Bronchial epithelial cell (primary cell): ENCODE data around the gene OLFM2. TPM values are rescaled to one million over a fixed set of nuclear protein-coding genes. Genes with fewer than 3 reads are reported as not detected.
A peak's percentile ranks its signal among the peaks of the same experiment; 100 is the strongest.

Experiments used
- DNase-seq: peaks from one replicate; pipeline ENCODE4 v3.0.0-alpha.2; 2010; ENCODE audit warnings: low read depth
- FAIRE-seq: peaks from 2 replicates; lab custom pipeline; 2011; peaks lifted over from hg19 to GRCh38; lab: Jason Lieb, UNC
- H3K27me3 ChIP-seq: 2 replicates; pipeline ENCODE4 v1.5.1; 2011; ENCODE audit warnings: low read length; ENCODE audit not compliant: control insufficient read depth, insufficient read depth
- H3K36me3 ChIP-seq: 2 replicates; pipeline ENCODE4 v1.5.1; 2011; ENCODE audit warnings: low read length; ENCODE audit not compliant: control insufficient read depth, insufficient read depth
- H3K4me3 ChIP-seq: 2 replicates; pipeline ENCODE4 v1.5.1; 2011; ENCODE audit warnings: mild to moderate bottlenecking, low read depth, low read length, control low read depth
- CTCF ChIP-seq: IDR thresholded peaks from 2 replicates; pipeline ENCODE4 v1.5.1; 2011; ENCODE audit warnings: mild to moderate bottlenecking, moderate library complexity, low read length, control low read depth, inconsistent platforms; ENCODE audit not compliant: insufficient read depth, severe bottlenecking
- total RNA-seq: library from RNA; depleted of rRNA; stranded (reverse); fragments of >200 nt; gene quantifications from 2 replicates; pipeline ENCODE4 v1.2.1, GENCODE V29; 2014

Gene OLFM2
- total RNA-seq, 1 donor from 2014 or later, result under 0.01 TPM

GRCh38 chr19:9883231-9883758, 53.0 kb downstream of the OLFM2 start:
- Histone ChIP-seq H3K4me3 (no peak overlapping the region), H3K27me3 (no peaks in the 10 kb centered on the region)
- peak; percentile 46 for DNase-seq

GRCh38 chr19:9881720-9882119, 54.6 kb downstream of the OLFM2 start:
- TF ChIP-seq CTCF, result no peak
- FAIRE-seq, result no peak
- DNase-seq, result peak; percentile 81

More at GRCh38 chr19:9883231-9883758, 53.0 kb downstream of the OLFM2 start:
- TF ChIP-seq CTCF, result no peak
- no peaks in the 10 kb centered on the region for H3K36me3 ChIP-seq
- no peak for FAIRE-seq

GRCh38 chr19:9878511-9879196, 57.7 kb downstream of the OLFM2 start:
- no peaks in the 10 kb centered on the region for H3K27me3 ChIP-seq
- no peak for TF ChIP-seq CTCF
- H3K36me3 ChIP-seq, result no peaks in the 10 kb centered on the region
- no peak for FAIRE-seq
- peak; percentile 15 for DNase-seq
- H3K4me3 ChIP-seq, result no peak overlapping the region

More at GRCh38 chr19:9881720-9882119, 54.6 kb downstream of the OLFM2 start:
- H3K27me3 ChIP-seq, result no peaks in the 10 kb centered on the region
- H3K4me3 ChIP-seq, result no peak overlapping the region
- no peaks in the 10 kb centered on the region for H3K36me3 ChIP-seq

GRCh38 chr19:9877780-9878510, 58.4 kb downstream of the OLFM2 start:
- DNase-seq, result peak; percentile 78
- no peak for TF ChIP-seq CTCF

GRCh38 chr19:9875796-9876195, 60.5 kb downstream of the OLFM2 start:
- no peak for DNase-seq
- no peaks in the 10 kb centered on the region for H3K36me3 ChIP-seq
- FAIRE-seq, result no peak
- no peaks in the 10 kb centered on the region for H3K27me3 ChIP-seq
- TF ChIP-seq CTCF, result no peak
- no peak overlapping the region for H3K4me3 ChIP-seq

More at GRCh38 chr19:9877780-9878510, 58.4 kb downstream of the OLFM2 start:
- H3K36me3 ChIP-seq, result no peaks in the 10 kb centered on the region
- FAIRE-seq, result no peak
- H3K27me3 ChIP-seq, result no peaks in the 10 kb centered on the region
- H3K4me3 ChIP-seq, result no peak overlapping the region
